ENCODE measurements around the gene SYNE2.

SYNE2 gene

GRCh38 chr14:63952053-63952932 lies 99.5 kb downstream of the SYNE2 start:
- no peaks in the 10 kb centered on the region for H3K4me1 ChIP-seq (ENCODE audit: control insufficient read depth, insufficient read depth, low read length)
- H3K36me3 ChIP-seq (ENCODE audit: control insufficient read depth, insufficient read depth, low read length), result no peaks in the 10 kb centered on the region
- H3K27ac ChIP-seq (ENCODE audit: low read depth, low read length), result no peak overlapping the region
- H3K4me3 ChIP-seq (ENCODE audit: low read length), result no peak overlapping the region
- no peak overlapping the region for H3K9ac ChIP-seq (ENCODE audit: low read length)
- H3K27me3 ChIP-seq (ENCODE audit: control insufficient read depth, insufficient read depth, low read length), result no peaks in the 10 kb centered on the region

- no peaks in the 10 kb centered on the region for H3K27me3 ChIP-seq (ENCODE audit: control insufficient read depth, insufficient read depth, low read length)
- no peak overlapping the region for H3K27ac ChIP-seq (ENCODE audit: low read depth, low read length)
- H3K4me3 ChIP-seq (ENCODE audit: low read length), result no peak overlapping the region
- H3K9ac ChIP-seq (ENCODE audit: low read length), result no peak overlapping the region
- H3K36me3 ChIP-seq (ENCODE audit: control insufficient read depth, insufficient read depth, low read length), result no peaks in the 10 kb centered on the region
- H3K4me1 ChIP-seq (ENCODE audit: control insufficient read depth, insufficient read depth, low read length), result no peaks in the 10 kb centered on the region
These were observed 100.2 kb downstream of the SYNE2 start for GRCh38 chr14:63952933-63953437.

- Histone ChIP-seq H3K36me3 (ENCODE audit: control insufficient read depth, insufficient read depth, low read length) (no peaks in the 10 kb centered on the region), H3K27me3 (ENCODE audit: control insufficient read depth, insufficient read depth, low read length) (no peaks in the 10 kb centered on the region), H3K4me1 (ENCODE audit: control insufficient read depth, insufficient read depth, low read length) (no peaks in the 10 kb centered on the region), H3K9ac (ENCODE audit: low read length) (no peak overlapping the region), H3K27ac (ENCODE audit: low read depth, low read length) (no peak overlapping the region), H3K4me3 (ENCODE audit: low read length) (no peak overlapping the region)
These were observed 103.5 kb downstream of the SYNE2 start for GRCh38 chr14:63956326-63956725.

- H3K4me1 ChIP-seq (ENCODE audit: control insufficient read depth, insufficient read depth, low read length), result peaks cover 2% of the 10 kb centered on the region
- no peaks in the 10 kb centered on the region for H3K27me3 ChIP-seq (ENCODE audit: control insufficient read depth, insufficient read depth, low read length)
- H3K4me3 ChIP-seq (ENCODE audit: low read length), result no peak overlapping the region
- H3K36me3 ChIP-seq (ENCODE audit: control insufficient read depth, insufficient read depth, low read length), result peaks cover 2% of the 10 kb centered on the region
- no peak overlapping the region for H3K27ac ChIP-seq (ENCODE audit: low read depth, low read length)
- H3K9ac ChIP-seq (ENCODE audit: low read length), result no peak overlapping the region
These were observed 108.2 kb downstream of the SYNE2 start for GRCh38 chr14:63960926-63961567.

- Histone ChIP-seq H3K9ac (ENCODE audit: low read length) (no peak overlapping the region), H3K4me3 (ENCODE audit: low read length) (no peak overlapping the region), H3K36me3 (ENCODE audit: control insufficient read depth, insufficient read depth, low read length) (peaks cover 2% of the 10 kb centered on the region), H3K27me3 (ENCODE audit: control insufficient read depth, insufficient read depth, low read length) (no peaks in the 10 kb centered on the region), H3K4me1 (ENCODE audit: control insufficient read depth, insufficient read depth, low read length) (peaks cover 2% of the 10 kb centered on the region), H3K27ac (ENCODE audit: low read depth, low read length) (no peak overlapping the region)
These were observed 110.1 kb downstream of the SYNE2 start for GRCh38 chr14:63962906-63963305.

GRCh38 chr14:63963439-63963838 lies 110.6 kb downstream of the SYNE2 start:
- H3K9ac ChIP-seq (ENCODE audit: low read length), result no peak overlapping the region
- peaks cover 2% of the 10 kb centered on the region for H3K36me3 ChIP-seq (ENCODE audit: control insufficient read depth, insufficient read depth, low read length)
- H3K27me3 ChIP-seq (ENCODE audit: control insufficient read depth, insufficient read depth, low read length), result no peaks in the 10 kb centered on the region

GRCh38 chr14:63964113-63964512 lies 111.3 kb downstream of the SYNE2 start:
- peaks cover 2% of the 10 kb centered on the region for H3K4me1 ChIP-seq (ENCODE audit: control insufficient read depth, insufficient read depth, low read length)
- no peaks in the 10 kb centered on the region for H3K27me3 ChIP-seq (ENCODE audit: control insufficient read depth, insufficient read depth, low read length)
- peaks cover 2% of the 10 kb centered on the region for H3K36me3 ChIP-seq (ENCODE audit: control insufficient read depth, insufficient read depth, low read length)
- no peak overlapping the region for H3K9ac ChIP-seq (ENCODE audit: low read length)
- H3K4me3 ChIP-seq (ENCODE audit: low read length), result no peak overlapping the region
- H3K27ac ChIP-seq (ENCODE audit: low read depth, low read length), result no peak overlapping the region

More at GRCh38 chr14:63963439-63963838, 110.6 kb downstream of the SYNE2 start:
- Histone ChIP-seq H3K4me3 (ENCODE audit: low read length) (no peak overlapping the region), H3K27ac (ENCODE audit: low read depth, low read length) (no peak overlapping the region), H3K4me1 (ENCODE audit: control insufficient read depth, insufficient read depth, low read length) (peaks cover 2% of the 10 kb centered on the region)

GRCh38 chr14:63966407-63966806 lies 113.6 kb downstream of the SYNE2 start:
- no peak overlapping the region for H3K9ac ChIP-seq (ENCODE audit: low read length)
- H3K36me3 ChIP-seq (ENCODE audit: control insufficient read depth, insufficient read depth, low read length), result peaks cover 2% of the 10 kb centered on the region
- no peaks in the 10 kb centered on the region for H3K27me3 ChIP-seq (ENCODE audit: control insufficient read depth, insufficient read depth, low read length)
- peaks cover 2% of the 10 kb centered on the region for H3K4me1 ChIP-seq (ENCODE audit: control insufficient read depth, insufficient read depth, low read length)
- H3K27ac ChIP-seq (ENCODE audit: low read depth, low read length), result no peak overlapping the region
- no peak overlapping the region for H3K4me3 ChIP-seq (ENCODE audit: low read length)

- H3K27me3 ChIP-seq (ENCODE audit: control insufficient read depth, insufficient read depth, low read length), result no peaks in the 10 kb centered on the region
- no peaks in the 10 kb centered on the region for H3K36me3 ChIP-seq (ENCODE audit: control insufficient read depth, insufficient read depth, low read length)
- no peak overlapping the region for H3K27ac ChIP-seq (ENCODE audit: low read depth, low read length)
- no peaks in the 10 kb centered on the region for H3K4me1 ChIP-seq (ENCODE audit: control insufficient read depth, insufficient read depth, low read length)
- no peak overlapping the region for H3K4me3 ChIP-seq (ENCODE audit: low read length)
- no peak overlapping the region for H3K9ac ChIP-seq (ENCODE audit: low read length)
These were observed 119.6 kb downstream of the SYNE2 start for GRCh38 chr14:63972323-63972932.

- Histone ChIP-seq H3K9ac (ENCODE audit: low read length) (no peak overlapping the region), H3K4me3 (ENCODE audit: low read length) (no peak overlapping the region), H3K36me3 (ENCODE audit: control insufficient read depth, insufficient read depth, low read length) (no peaks in the 10 kb centered on the region)
These were observed 121.4 kb downstream of the SYNE2 start for GRCh38 chr14:63974176-63974575.

GRCh38 chr14:63981569-63981968 lies 128.8 kb downstream of the SYNE2 start:
- Histone ChIP-seq H3K9ac (ENCODE audit: low read length) (no peak overlapping the region), H3K27ac (ENCODE audit: low read depth, low read length) (no peak overlapping the region), H3K36me3 (ENCODE audit: control insufficient read depth, insufficient read depth, low read length) (no peaks in the 10 kb centered on the region), H3K4me3 (ENCODE audit: low read length) (no peak overlapping the region), H3K4me1 (ENCODE audit: control insufficient read depth, insufficient read depth, low read length) (no peaks in the 10 kb centered on the region), H3K27me3 (ENCODE audit: control insufficient read depth, insufficient read depth, low read length) (no peaks in the 10 kb centered on the region)

More at GRCh38 chr14:63974176-63974575, 121.4 kb downstream of the SYNE2 start:
- Histone ChIP-seq H3K4me1 (ENCODE audit: control insufficient read depth, insufficient read depth, low read length) (no peaks in the 10 kb centered on the region), H3K27ac (ENCODE audit: low read depth, low read length) (no peak overlapping the region), H3K27me3 (ENCODE audit: control insufficient read depth, insufficient read depth, low read length) (no peaks in the 10 kb centered on the region)

GRCh38 chr14:63982156-63982555 lies 129.4 kb downstream of the SYNE2 start:
- Histone ChIP-seq H3K27ac (ENCODE audit: low read depth, low read length) (no peak overlapping the region), H3K9ac (ENCODE audit: low read length) (no peak overlapping the region), H3K27me3 (ENCODE audit: control insufficient read depth, insufficient read depth, low read length) (no peaks in the 10 kb centered on the region), H3K36me3 (ENCODE audit: control insufficient read depth, insufficient read depth, low read length) (no peaks in the 10 kb centered on the region), H3K4me1 (ENCODE audit: control insufficient read depth, insufficient read depth, low read length) (no peaks in the 10 kb centered on the region), H3K4me3 (ENCODE audit: low read length) (no peak overlapping the region)
